ENCODE measurements around the gene ASTN2.
"Not testable (repeated sequence)": the region's sequence is repeated elsewhere in the genome, so short reads cannot be mapped to it uniquely, and the experiment has no call there.

Gene ASTN2

GRCh38 chr9:116479056-116479544 is 935.8 kb downstream of the ASTN2 start:
- no peak for DNase-seq (ENCODE audit: low spot score)

GRCh38 chr9:116477584-116478141 is 937.2 kb downstream of the ASTN2 start:
- DNase-seq (ENCODE audit: low spot score): no peak

GRCh38 chr9:116476935-116477381 is 937.9 kb downstream of the ASTN2 start:
- no peak for DNase-seq (ENCODE audit: low spot score)

- no peak for DNase-seq (ENCODE audit: low spot score)
These were observed 938.9 kb downstream of the ASTN2 start for GRCh38 chr9:116476002-116476401.

- no peak for DNase-seq (ENCODE audit: low spot score)
These were observed 939.7 kb downstream of the ASTN2 start for GRCh38 chr9:116475201-116475600.

- DNase-seq (ENCODE audit: low spot score): no peak
These were observed 942.8 kb downstream of the ASTN2 start for GRCh38 chr9:116471944-116472506.

GRCh38 chr9:116471093-116471906 is 943.6 kb downstream of the ASTN2 start:
- DNase-seq (ENCODE audit: low spot score): peak; percentile 84

- DNase-seq (ENCODE audit: low spot score): no peak
These were observed 945.9 kb downstream of the ASTN2 start for GRCh38 chr9:116468793-116469527.

- no peak for DNase-seq (ENCODE audit: low spot score)
These were observed 946.5 kb downstream of the ASTN2 start for GRCh38 chr9:116468369-116468768.

- DNase-seq (ENCODE audit: low spot score): no peak
These were observed 947.0 kb downstream of the ASTN2 start for GRCh38 chr9:116467740-116468351.

GRCh38 chr9:116466271-116467235 is 948.3 kb downstream of the ASTN2 start:
- DNase-seq (ENCODE audit: low spot score): no peak

GRCh38 chr9:116465576-116466270 is 949.1 kb downstream of the ASTN2 start:
- DNase-seq (ENCODE audit: low spot score): no peak

- no peak for DNase-seq (ENCODE audit: low spot score)
These were observed 949.8 kb downstream of the ASTN2 start for GRCh38 chr9:116464987-116465571.

- DNase-seq (ENCODE audit: low spot score): no peak
These were observed 950.4 kb downstream of the ASTN2 start for GRCh38 chr9:116464423-116464822.

GRCh38 chr9:116461632-116462031 is 953.2 kb downstream of the ASTN2 start:
- no peak for DNase-seq (ENCODE audit: low spot score)

GRCh38 chr9:116460026-116460425 is 954.8 kb downstream of the ASTN2 start:
- no peak for DNase-seq (ENCODE audit: low spot score)

- no peak for DNase-seq (ENCODE audit: low spot score)
These were observed 955.3 kb downstream of the ASTN2 start for GRCh38 chr9:116459576-116459975.

- no peak for DNase-seq (ENCODE audit: low spot score)
These were observed 958.3 kb downstream of the ASTN2 start for GRCh38 chr9:116456490-116457088.

GRCh38 chr9:116454539-116454938 is 960.3 kb downstream of the ASTN2 start:
- DNase-seq (ENCODE audit: low spot score): not testable (repeated sequence)
